ENCODE data around the gene TNKS1BP1. TPM values are rescaled to one million over a fixed set of nuclear protein-coding genes. Genes with fewer than 3 reads are reported as not detected.
"Not testable (repeated sequence)": the region's sequence is repeated elsewhere in the genome, so short reads cannot be mapped to it uniquely, and the experiment has no call there.

TNKS1BP1 gene
- total RNA-seq, 1 experiment from 2014 or later = 198 TPM

GRCh38 chr11:57363131-57364080, 38.7 kb upstream of the TNKS1BP1 start:
- DNase-seq (ENCODE audit: unreplicated experiment) = no peak
- H3K27ac Mint-ChIP-seq (ENCODE audit: low read depth, unreplicated experiment) = no peak overlapping the region
- H3K36me3 Mint-ChIP-seq (ENCODE audit: insufficient read depth, unreplicated experiment) = no peaks in the 10 kb centered on the region
- peaks cover 3% of the 10 kb centered on the region for H3K4me1 Mint-ChIP-seq (ENCODE audit: insufficient read depth, unreplicated experiment)
- H3K9me3 Mint-ChIP-seq (ENCODE audit: unreplicated experiment) = no peaks in the 10 kb centered on the region
- POLR2A ChIA-PET = interaction anchor here (0.5 kb wide), 1 partner anchor 89 kb away, joined by 3 read pairs; no protein-coding TSS in a partner anchor
- intact Hi-C loops (cut with micrococcal nuclease) = no loop called here
- CTCF ChIA-PET = interaction anchor here (0.8 to 9.3 kb wide), 4 partner anchors 16 to 280 kb away, joined by 3 to 84 read pairs (median 4); no protein-coding TSS in a partner anchor
- no peak overlapping the region for H3K4me3 Mint-ChIP-seq (ENCODE audit: unreplicated experiment)
- TF ChIP-seq, protein P1, sequence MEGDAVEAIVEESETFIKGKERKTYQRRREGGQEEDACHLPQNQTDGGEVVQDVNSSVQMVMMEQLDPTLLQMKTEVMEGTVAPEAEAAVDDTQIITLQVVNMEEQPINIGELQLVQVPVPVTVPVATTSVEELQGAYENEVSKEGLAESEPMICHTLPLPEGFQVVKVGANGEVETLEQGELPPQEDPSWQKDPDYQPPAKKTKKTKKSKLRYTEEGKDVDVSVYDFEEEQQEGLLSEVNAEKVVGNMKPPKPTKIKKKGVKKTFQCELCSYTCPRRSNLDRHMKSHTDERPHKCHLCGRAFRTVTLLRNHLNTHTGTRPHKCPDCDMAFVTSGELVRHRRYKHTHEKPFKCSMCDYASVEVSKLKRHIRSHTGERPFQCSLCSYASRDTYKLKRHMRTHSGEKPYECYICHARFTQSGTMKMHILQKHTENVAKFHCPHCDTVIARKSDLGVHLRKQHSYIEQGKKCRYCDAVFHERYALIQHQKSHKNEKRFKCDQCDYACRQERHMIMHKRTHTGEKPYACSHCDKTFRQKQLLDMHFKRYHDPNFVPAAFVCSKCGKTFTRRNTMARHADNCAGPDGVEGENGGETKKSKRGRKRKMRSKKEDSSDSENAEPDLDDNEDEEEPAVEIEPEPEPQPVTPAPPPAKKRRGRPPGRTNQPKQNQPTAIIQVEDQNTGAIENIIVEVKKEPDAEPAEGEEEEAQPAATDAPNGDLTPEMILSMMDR (IDR thresholded peaks at IDR 0.05; ENCODE audit: unreplicated experiment) = no peak
- BruUV-seq (replicated peaks) = no TSS peak
- no peaks in the 10 kb centered on the region for H3K27me3 Mint-ChIP-seq (ENCODE audit: insufficient read depth, unreplicated experiment)

- intact Hi-C loops (cut with micrococcal nuclease) = no loop called here
- DNase-seq (ENCODE audit: unreplicated experiment) = no peak
- H3K4me3 Mint-ChIP-seq (ENCODE audit: unreplicated experiment) = no peak overlapping the region
- BruUV-seq (replicated peaks) = no TSS peak
- no peaks in the 10 kb centered on the region for H3K27me3 Mint-ChIP-seq (ENCODE audit: insufficient read depth, unreplicated experiment)
- CTCF ChIA-PET = interaction anchor here (0.6 to 9.3 kb wide), 5 partner anchors 14 to 311 kb away, joined by 3 to 84 read pairs (median 3); no protein-coding TSS in a partner anchor
- POLR2A ChIA-PET = no interaction called here
- H3K9me3 Mint-ChIP-seq (ENCODE audit: unreplicated experiment) = no peaks in the 10 kb centered on the region
- no peaks in the 10 kb centered on the region for H3K4me1 Mint-ChIP-seq (ENCODE audit: insufficient read depth, unreplicated experiment)
- TF ChIP-seq, protein P1 (IDR thresholded peaks at IDR 0.05; ENCODE audit: unreplicated experiment) = no peak
- no peaks in the 10 kb centered on the region for H3K36me3 Mint-ChIP-seq (ENCODE audit: insufficient read depth, unreplicated experiment)
- H3K27ac Mint-ChIP-seq (ENCODE audit: low read depth, unreplicated experiment) = no peak overlapping the region
Observed at GRCh38 chr11:57361926-57362325, 37.2 kb upstream of the TNKS1BP1 start.

DNA sequence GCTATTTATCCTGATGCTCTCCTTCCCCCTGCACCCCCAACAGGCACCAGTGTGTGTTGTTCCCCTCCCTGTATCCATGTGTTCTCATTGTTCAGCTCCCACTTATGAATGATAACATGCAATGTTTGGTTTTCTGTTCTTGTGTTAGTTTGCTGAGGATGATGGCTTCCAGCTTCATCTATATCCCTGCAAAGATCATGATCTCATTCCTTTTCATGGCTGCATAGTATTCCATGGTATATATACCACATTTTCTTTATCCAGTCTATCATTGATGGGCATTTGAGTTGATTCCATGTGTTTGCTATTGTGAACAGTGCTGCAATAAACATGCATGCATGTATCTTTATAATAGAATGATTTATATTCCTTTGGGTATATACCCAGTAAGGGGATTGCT, 36.7 kb upstream of the TNKS1BP1 start:
- CTCF ChIA-PET = interaction anchor here (9.3 kb wide), 1 partner anchor 14 kb away, joined by 84 read pairs; no protein-coding TSS in a partner anchor
- H3K36me3 Mint-ChIP-seq (ENCODE audit: insufficient read depth, unreplicated experiment); H3K4me3 Mint-ChIP-seq (ENCODE audit: unreplicated experiment); H3K27me3 Mint-ChIP-seq (ENCODE audit: insufficient read depth, unreplicated experiment); H3K9me3 Mint-ChIP-seq (ENCODE audit: unreplicated experiment); POLR2A ChIA-PET; H3K4me1 Mint-ChIP-seq (ENCODE audit: insufficient read depth, unreplicated experiment); intact Hi-C loops (cut with micrococcal nuclease); H3K27ac Mint-ChIP-seq (ENCODE audit: low read depth, unreplicated experiment); DNase-seq (ENCODE audit: unreplicated experiment); BruUV-seq (replicated peaks): not testable (repeated sequence)

DNA sequence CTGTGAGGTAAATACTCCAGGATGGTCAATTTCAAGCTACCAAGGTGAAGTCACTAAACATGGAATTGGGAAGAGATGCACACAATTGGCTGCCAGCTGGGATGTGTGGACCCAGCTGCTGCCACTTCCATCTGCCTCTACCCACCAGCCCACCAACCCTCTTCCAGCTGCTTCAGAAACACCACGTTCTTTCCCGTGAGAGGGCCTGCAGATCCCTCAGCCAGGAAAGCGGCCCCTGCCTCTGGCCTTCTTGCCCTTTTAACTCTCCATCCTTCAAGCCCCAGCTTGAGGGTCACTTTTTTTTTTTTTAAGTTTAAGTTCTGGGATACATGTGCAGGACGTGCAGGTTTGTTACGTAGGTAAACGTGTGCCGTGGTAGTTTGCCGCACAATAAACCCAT, 36.2 kb upstream of the TNKS1BP1 start:
- Mint-ChIP-seq H3K36me3 (ENCODE audit: insufficient read depth, unreplicated experiment) (no peaks in the 10 kb centered on the region), H3K27ac (ENCODE audit: low read depth, unreplicated experiment) (no peak overlapping the region), H3K9me3 (ENCODE audit: unreplicated experiment) (no peaks in the 10 kb centered on the region), H3K4me3 (ENCODE audit: unreplicated experiment) (no peak overlapping the region), H3K4me1 (ENCODE audit: insufficient read depth, unreplicated experiment) (no peaks in the 10 kb centered on the region), H3K27me3 (ENCODE audit: insufficient read depth, unreplicated experiment) (no peaks in the 10 kb centered on the region)
- intact Hi-C loops (cut with micrococcal nuclease) = no loop called here
- TF ChIP-seq, protein P1 (IDR thresholded peaks at IDR 0.05; ENCODE audit: unreplicated experiment) = no peak
- BruUV-seq (replicated peaks) = no TSS peak
- POLR2A ChIA-PET = no interaction called here
- no peak for DNase-seq (ENCODE audit: unreplicated experiment)
- CTCF ChIA-PET = interaction anchor here (0.6 to 9.3 kb wide), 2 partner anchors 13 to 1698 kb away, joined by 3 to 84 read pairs; no protein-coding TSS in a partner anchor

Data from MCF 10A (cell line).